Stomach (tissue), 9 donors: ENCODE measurements around the gene DNAAF1. TPM values are rescaled to one million over a fixed set of nuclear protein-coding genes. Genes with fewer than 3 reads are reported as not detected.

Experiments
- DNase-seq, 2 donors: peaks; one replicate each; pipeline versions ENCODE4 v3.0.0 to v3.0.0-alpha.2; 2013 to 2019
- H3K27ac ChIP-seq, 5 donors: fragments of 200-600 bp in 4 of 5; sonication (generic) in 4 of 5; one replicate each; pipeline ENCODE4 v1.5.1; 2013 to 2019; ENCODE audit warnings: mild to moderate bottlenecking in 1 of 5, moderate library complexity in 1 of 5
- H3K27me3 ChIP-seq, 3 donors: fragments of 200-600 bp; sonication (generic); one replicate each; pipeline ENCODE4 v1.5.1; 2017 to 2019; ENCODE audit warnings: mixed run types in 1 of 3
- H3K36me3 ChIP-seq, 4 donors: fragments of 200-600 bp; sonication (generic); 1 replicate in 3 of 4; 2 replicates in 1 of 4; pipeline ENCODE4 v1.5.1; 2016 to 2019
- H3K4me1 ChIP-seq, 4 donors: fragments of 200-600 bp; sonication (generic); one replicate each; pipeline ENCODE4 v1.5.1; 2016 to 2019
- H3K4me3 ChIP-seq, 4 donors: fragments of 200-600 bp; sonication (generic) in 3 of 4; one replicate each; pipeline ENCODE4 v1.5.1; 2016 to 2019; ENCODE audit warnings: mild to moderate bottlenecking in 1 of 4
- H3K9me3 ChIP-seq, 4 donors: fragments of 200-600 bp; sonication (generic); one replicate each; pipeline ENCODE4 v1.5.1; 2016 to 2019
- CTCF ChIP-seq, 7 experiments: fragments of 450-650 bp in 4 of 7; fragments of 200-600 bp in 3 of 7; sonication (generic) in 3 of 7; IDR thresholded peaks; one replicate each; pipeline ENCODE4 v1.5.1; 2016 to 2019; ENCODE audit warnings: antibody characterized with exemption in 7 of 7, control low read depth in 2 of 7, mild to moderate bottlenecking in 1 of 7
- EP300 ChIP-seq: sonication (generic); formaldehyde crosslinking; IDR thresholded peaks from one replicate; pipeline ENCODE4 v1.6.1; 2017; ENCODE audit warnings: antibody characterized with exemption
- POLR2A ChIP-seq, 4 donors: fragments of 450-650 bp; IDR thresholded peaks; one replicate each; pipeline ENCODE4 v1.6.1; 2016; ENCODE audit warnings: antibody characterized with exemption in 4 of 4, control low read depth in 2 of 4, mild to moderate bottlenecking in 1 of 4, moderate library complexity in 1 of 4
- POLR2AphosphoS5 ChIP-seq, 3 donors: sonication (generic); formaldehyde crosslinking; IDR thresholded peaks; one replicate each; pipeline ENCODE4 v1.6.1; 2016; ENCODE audit warnings: antibody characterized with exemption in 3 of 3
- WGBS, 5 donors: extraction: QIAGEN DNeasy Blood & Tissue Kit in 3 of 5; methylation state at CpG; one replicate each; pipeline versions ENCODE4 v1.1.5 to v1.1.7; 2013 to 2018; 5-methylcytosine and 5-hydroxymethylcytosine counted together
- intact Hi-C: fragments of 100-400 bp; cut with DNase I; formaldehyde crosslinking; loops from one replicate; pipeline ENCODE4 v1.15.1; 2023; ENCODE audit warnings: low total_unique reads
- polyA plus RNA-seq, 3 donors: library from polyadenylated mRNA; stranded (reverse); fragments of 200-250 nt; gene quantifications; one replicate each; pipeline ENCODE4 v1.2.3, GENCODE V29; 2013
- total RNA-seq, 5 donors: library from RNA; depleted of rRNA; stranded (reverse); fragments of >200 nt; gene quantifications; one replicate each; pipeline versions ENCODE4 v1.1.0 to v1.2.3, GENCODE V29; 2014 to 2016
- donor health status: healthy with polysubstance abuse.
- donor health status: Bipolar disorder and iron deficiency.
- donor health status: healthy.

Gene DNAAF1
- total and polyA plus RNA-seq, 8 donors, result 0.37 to 11.4 (median 1.4) TPM; not detected in 3

- H3K27ac ChIP-seq, result no peak overlapping the region
- H3K27me3 ChIP-seq, result peaks cover 0 to 30% (median 10%) of the 10 kb centered on the region in 3 donors
- no peak for TF ChIP-seq POLR2A (IDR thresholded peaks at IDR 0.05)
- no peak for TF ChIP-seq CTCF (IDR thresholded peaks at IDR 0.05)
- no peak for TF ChIP-seq POLR2AphosphoS5 (IDR thresholded peaks at IDR 0.05)
- TF ChIP-seq EP300, result no peak
- DNase-seq, result no peak
- 54 to 72% (median 69%) methylated on average over 24 to 34 of the region's 34 CpGs for whole genome bisulfite sequencing, 5 donors
- H3K4me3 ChIP-seq, result no peak overlapping the region
- H3K36me3 ChIP-seq, result no peaks in the 10 kb centered on the region
- intact Hi-C loops, result loop anchor here (10.0 kb wide), 1 partner anchor 220 kb away; no protein-coding TSS in a partner anchor
- no peaks in the 10 kb centered on the region for H3K4me1 ChIP-seq
- no peaks in the 10 kb centered on the region for H3K9me3 ChIP-seq
These were observed 49.5 kb downstream of the DNAAF1 start for GRCh38 chr16:84194470-84195200.

- no peak for DNase-seq
- H3K4me1 ChIP-seq, result no peaks in the 10 kb centered on the region
- peaks cover 0 to 30% (median 10%) of the 10 kb centered on the region in 3 donors for H3K27me3 ChIP-seq
- no peaks in the 10 kb centered on the region for H3K36me3 ChIP-seq
- no peak for TF ChIP-seq POLR2A (IDR thresholded peaks at IDR 0.05)
- no peak for TF ChIP-seq POLR2AphosphoS5 (IDR thresholded peaks at IDR 0.05)
- no peak for TF ChIP-seq CTCF (IDR thresholded peaks at IDR 0.05)
- TF ChIP-seq EP300, result no peak
- H3K9me3 ChIP-seq, result no peaks in the 10 kb centered on the region
- no peak overlapping the region for H3K27ac ChIP-seq
- H3K4me3 ChIP-seq, result no peak overlapping the region
- WGBS, 5 donors, result 78 to 87% (median 81%) methylated on average over 20 to 38 of the region's 38 CpGs; no CpG with 5 or more reads in 1 of the 5 donors
- intact Hi-C loops, result loop anchor here (10.0 kb wide), 1 partner anchor 221 kb away; no protein-coding TSS in a partner anchor
These were observed 50.3 kb downstream of the DNAAF1 start for GRCh38 chr16:84195201-84196093.

- no peaks in the 10 kb centered on the region for H3K4me1 ChIP-seq
- intact Hi-C loops, result loop anchor here (10.0 kb wide), 1 partner anchor 221 kb away; no protein-coding TSS in a partner anchor
- no peak overlapping the region for H3K4me3 ChIP-seq
- no peak overlapping the region for H3K27ac ChIP-seq
- 83 to 91% (median 89%) methylated on average over 8 to 16 of the region's 16 CpGs for WGBS, 5 donors
- no peaks in the 10 kb centered on the region for H3K36me3 ChIP-seq
- H3K9me3 ChIP-seq, result no peaks in the 10 kb centered on the region
- no peak for TF ChIP-seq POLR2AphosphoS5 (IDR thresholded peaks at IDR 0.05)
- no peak for TF ChIP-seq EP300
- no peak for TF ChIP-seq POLR2A (IDR thresholded peaks at IDR 0.05)
- TF ChIP-seq CTCF (IDR thresholded peaks at IDR 0.05), result no peak
- DNase-seq, result no peak
- H3K27me3 ChIP-seq, result peaks cover 0 to 30% (median 10%) of the 10 kb centered on the region in 3 donors
These were observed 51.0 kb downstream of the DNAAF1 start for GRCh38 chr16:84196101-84196500.

GRCh38 chr16:84196727-84197394 lies 51.8 kb downstream of the DNAAF1 start:
- no peak overlapping the region for H3K27ac ChIP-seq
- 37 to 65% (median 47%) methylated on average over 14 to 16 of the region's 16 CpGs for WGBS, 5 donors
- no peak overlapping the region for H3K4me3 ChIP-seq
- H3K4me1 ChIP-seq, result no peaks in the 10 kb centered on the region
- H3K36me3 ChIP-seq, result no peaks in the 10 kb centered on the region
- intact Hi-C loops, result loop anchor here (10.0 kb wide), 1 partner anchor 222 kb away; no protein-coding TSS in a partner anchor
- H3K27me3 ChIP-seq, result peaks cover 0 to 30% (median 10%) of the 10 kb centered on the region in 3 donors
- TF ChIP-seq POLR2A (IDR thresholded peaks at IDR 0.05), result no peak
- no peaks in the 10 kb centered on the region for H3K9me3 ChIP-seq
- peak in 1 of 2 donors; percentile 55 for DNase-seq
